Measurements from ENCODE around the gene PCDHGA11. TPM values are rescaled to one million over a fixed set of nuclear protein-coding genes. Genes with fewer than 3 reads are reported as not detected.
"Not testable (repeated sequence)": the region's sequence is repeated elsewhere in the genome, so short reads cannot be mapped to it uniquely, and the experiment has no call there.

PCDHGA11 gene
- total RNA-seq (2014; rRNA removed; shearing (Covaris generic); ENCODE audit: low replicate concordance) = not detected in 2 replicates

- H3K4me3 ChIP-seq = no peak within 1 kb of the TSS
- H3K27me3 ChIP-seq = no peaks in the 10 kb centered on the region
- H3K36me3 ChIP-seq = no peaks in the 10 kb centered on the region
- H3K9me3 ChIP-seq = peaks cover 15% of the 10 kb centered on the region; the same call in 1 of the 2 replicates
- no peak for DNase-seq
Observed at GRCh38 chr5:141420855-141421488, at the start of gene PCDHGA11. Gene PCDHGA11, plus strand, starts transcription at chr5:141421051. Its CDS starts 177 bp downstream, at chr5:141421228.

DNA sequence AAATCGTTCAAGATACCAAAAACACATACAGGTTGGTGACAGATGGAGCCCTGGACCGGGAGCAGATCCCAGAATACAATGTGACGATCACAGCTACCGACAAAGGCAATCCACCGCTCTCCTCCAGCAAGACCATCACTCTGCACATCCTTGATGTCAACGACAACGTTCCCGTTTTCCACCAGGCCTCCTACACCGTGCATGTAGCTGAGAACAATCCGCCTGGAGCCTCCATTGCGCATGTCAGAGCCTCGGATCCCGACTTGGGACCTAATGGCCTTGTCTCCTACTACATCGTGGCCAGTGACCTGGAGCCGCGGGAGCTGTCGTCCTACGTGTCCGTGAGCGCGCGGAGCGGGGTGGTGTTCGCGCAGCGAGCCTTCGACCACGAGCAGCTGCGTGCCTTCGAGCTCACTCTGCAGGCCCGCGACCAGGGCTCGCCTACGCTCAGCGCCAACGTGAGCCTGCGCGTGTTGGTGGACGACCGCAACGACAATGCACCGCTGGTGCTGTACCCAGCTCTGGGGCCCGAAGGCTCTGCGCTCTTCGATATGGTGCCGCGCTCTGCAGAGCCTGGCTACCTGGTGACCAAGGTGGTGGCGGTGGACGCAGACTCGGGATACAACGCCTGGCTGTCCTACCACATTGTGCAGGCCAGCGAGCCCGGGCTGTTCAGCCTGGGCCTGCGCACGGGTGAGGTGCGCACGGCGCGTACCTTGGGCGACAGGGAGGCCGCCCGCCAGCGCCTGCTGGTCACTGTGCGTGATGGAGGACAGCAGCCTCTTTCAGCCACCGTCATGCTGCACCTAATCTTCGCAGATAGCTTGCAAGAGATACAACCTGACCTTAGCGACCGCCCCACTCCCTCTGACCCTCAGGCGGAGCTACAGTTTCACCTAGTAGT lies 49.0 kb upstream of the PCDHGA11 start:
- no peak for DNase-seq
- Histone ChIP-seq H3K27me3 (no peaks in the 10 kb centered on the region), H3K9me3 (peaks cover 47% of the 10 kb centered on the region), H3K4me3 (no peak overlapping the region), H3K36me3 (no peaks in the 10 kb centered on the region; the same call in 1 of the 2 replicates)

GRCh38 chr5:141373673-141374317 lies 47.1 kb upstream of the PCDHGA11 start, which contains the start of gene PCDHGA6:
Gene PCDHGA6, plus strand, starts transcription at chr5:141373891. Its CDS starts 193 bp downstream, at chr5:141374084.
- DNase-seq = no peak

GRCh38 chr5:141374627-141375026 lies 46.2 kb upstream of the PCDHGA11 start:
- H3K27me3 ChIP-seq = no peaks in the 10 kb centered on the region
- no peaks in the 10 kb centered on the region; the same call in 1 of the 2 replicates for H3K36me3 ChIP-seq
- peaks cover 42% of the 10 kb centered on the region for H3K9me3 ChIP-seq
- DNase-seq = no peak
- no peak overlapping the region for H3K4me3 ChIP-seq

More at GRCh38 chr5:141373673-141374317, 47.1 kb upstream of the PCDHGA11 start, which contains the start of gene PCDHGA6:
- no peaks in the 10 kb centered on the region for H3K27me3 ChIP-seq
- H3K4me3 ChIP-seq = no peak within 1 kb of the TSS
- no peaks in the 10 kb centered on the region; the same call in 1 of the 2 replicates for H3K36me3 ChIP-seq
- H3K9me3 ChIP-seq = peaks cover 46% of the 10 kb centered on the region

DNA sequence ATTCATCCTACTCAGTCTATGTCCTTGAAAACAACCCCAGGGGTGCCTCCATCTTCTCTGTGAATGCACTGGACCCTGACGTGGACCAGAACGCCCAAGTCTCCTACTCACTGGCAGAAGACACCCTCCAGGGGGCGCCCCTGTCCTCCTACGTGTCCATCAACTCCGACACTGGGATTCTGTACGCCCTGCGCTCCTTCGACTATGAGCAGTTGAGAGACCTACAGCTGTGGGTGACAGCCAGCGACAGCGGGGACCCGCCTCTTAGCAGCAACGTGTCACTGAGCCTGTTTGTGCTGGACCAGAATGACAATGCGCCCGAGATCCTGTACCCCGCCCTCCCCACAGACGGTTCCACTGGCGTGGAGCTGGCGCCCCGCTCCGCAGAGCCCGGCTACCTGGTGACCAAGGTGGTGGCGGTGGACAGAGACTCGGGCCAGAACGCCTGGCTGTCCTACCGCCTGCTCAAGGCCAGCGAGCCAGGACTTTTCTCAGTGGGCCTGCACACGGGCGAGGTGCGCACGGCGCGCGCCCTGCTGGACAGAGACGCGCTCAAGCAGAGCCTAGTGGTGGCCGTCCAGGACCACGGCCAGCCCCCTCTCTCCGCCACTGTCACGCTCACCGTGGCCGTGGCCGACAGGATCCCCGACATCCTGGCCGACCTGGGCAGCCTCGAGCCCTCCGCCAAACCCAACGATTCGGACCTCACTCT lies 45.3 kb upstream of the PCDHGA11 start:
- H3K36me3 ChIP-seq, H3K4me3 ChIP-seq, H3K27me3 ChIP-seq, DNase-seq: not testable (repeated sequence)
- H3K9me3 ChIP-seq = peaks cover 41% of the 10 kb centered on the region

DNA sequence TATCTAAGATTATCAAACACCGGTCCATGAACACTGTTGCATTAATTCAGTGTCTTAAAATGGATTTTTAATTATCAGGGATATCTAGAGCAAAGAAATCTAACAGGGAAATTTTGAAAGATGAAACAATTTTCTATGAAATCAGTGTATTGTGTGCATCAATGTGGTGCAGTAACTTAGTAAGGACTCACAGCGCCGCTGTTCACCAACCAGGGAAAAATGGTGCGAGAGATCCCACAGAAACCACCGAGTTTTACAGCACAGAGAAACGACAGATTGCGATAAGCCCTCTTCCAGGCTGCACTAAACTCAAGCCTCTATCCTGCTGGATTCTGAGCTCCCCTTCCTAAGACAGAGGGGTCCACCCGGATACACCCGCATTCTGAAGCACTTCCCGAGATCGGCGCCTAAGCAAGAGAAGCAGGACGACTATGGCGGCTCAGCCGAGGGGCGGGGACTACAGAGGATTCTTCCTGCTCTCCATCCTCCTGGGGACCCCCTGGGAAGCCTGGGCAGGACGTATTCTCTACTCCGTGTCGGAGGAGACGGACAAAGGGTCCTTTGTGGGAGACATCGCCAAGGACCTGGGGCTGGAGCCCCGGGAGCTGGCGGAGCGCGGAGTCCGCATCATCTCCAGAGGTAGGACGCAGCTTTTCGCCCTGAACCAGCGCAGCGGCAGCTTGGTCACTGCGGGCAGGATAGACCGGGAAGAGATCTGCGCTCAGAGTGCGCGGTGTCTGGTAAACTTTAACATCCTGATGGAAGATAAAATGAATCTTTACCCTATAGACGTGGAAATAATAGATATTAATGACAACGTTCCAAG lies 38.2 kb upstream of the PCDHGA11 start, which contains the start of gene PCDHGA7:
Gene PCDHGA7, plus strand, starts transcription at position 274 of the 826 bp plus-strand sequence. Its CDS starts 158 bp downstream, at position 432.
- no peak for DNase-seq
- no peaks in the 10 kb centered on the region for H3K36me3 ChIP-seq
- H3K4me3 ChIP-seq = no peak within 1 kb of the TSS
- H3K9me3 ChIP-seq = peaks cover 9% of the 10 kb centered on the region
- no peaks in the 10 kb centered on the region for H3K27me3 ChIP-seq

DNA sequence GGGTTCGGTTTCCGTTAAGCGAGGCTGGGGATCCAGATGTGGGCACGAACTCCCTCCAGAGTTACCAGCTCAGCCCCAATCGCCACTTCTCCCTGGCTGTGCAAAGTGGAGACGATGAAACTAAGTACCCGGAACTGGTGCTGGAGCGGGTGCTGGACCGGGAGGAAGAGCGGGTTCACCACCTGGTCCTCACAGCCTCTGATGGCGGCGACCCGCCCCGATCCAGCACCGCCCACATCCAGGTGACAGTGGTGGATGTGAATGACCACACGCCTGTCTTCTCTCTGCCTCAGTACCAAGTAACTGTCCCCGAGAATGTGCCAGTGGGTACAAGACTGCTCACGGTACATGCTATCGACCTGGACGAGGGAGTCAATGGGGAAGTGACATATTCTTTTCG lies 37.5 kb upstream of the PCDHGA11 start:
- no peak for DNase-seq
- Histone ChIP-seq H3K9me3 (peaks cover 9% of the 10 kb centered on the region), H3K36me3 (no peaks in the 10 kb centered on the region), H3K27me3 (no peaks in the 10 kb centered on the region), H3K4me3 (no peak overlapping the region)

- DNase-seq = no peak
- Histone ChIP-seq H3K27me3 (no peaks in the 10 kb centered on the region), H3K4me3 (no peak overlapping the region), H3K36me3 (no peaks in the 10 kb centered on the region), H3K9me3 (peaks cover 11% of the 10 kb centered on the region)
Observed at GRCh38 chr5:141384471-141385267, 36.2 kb upstream of the PCDHGA11 start.

DNA sequence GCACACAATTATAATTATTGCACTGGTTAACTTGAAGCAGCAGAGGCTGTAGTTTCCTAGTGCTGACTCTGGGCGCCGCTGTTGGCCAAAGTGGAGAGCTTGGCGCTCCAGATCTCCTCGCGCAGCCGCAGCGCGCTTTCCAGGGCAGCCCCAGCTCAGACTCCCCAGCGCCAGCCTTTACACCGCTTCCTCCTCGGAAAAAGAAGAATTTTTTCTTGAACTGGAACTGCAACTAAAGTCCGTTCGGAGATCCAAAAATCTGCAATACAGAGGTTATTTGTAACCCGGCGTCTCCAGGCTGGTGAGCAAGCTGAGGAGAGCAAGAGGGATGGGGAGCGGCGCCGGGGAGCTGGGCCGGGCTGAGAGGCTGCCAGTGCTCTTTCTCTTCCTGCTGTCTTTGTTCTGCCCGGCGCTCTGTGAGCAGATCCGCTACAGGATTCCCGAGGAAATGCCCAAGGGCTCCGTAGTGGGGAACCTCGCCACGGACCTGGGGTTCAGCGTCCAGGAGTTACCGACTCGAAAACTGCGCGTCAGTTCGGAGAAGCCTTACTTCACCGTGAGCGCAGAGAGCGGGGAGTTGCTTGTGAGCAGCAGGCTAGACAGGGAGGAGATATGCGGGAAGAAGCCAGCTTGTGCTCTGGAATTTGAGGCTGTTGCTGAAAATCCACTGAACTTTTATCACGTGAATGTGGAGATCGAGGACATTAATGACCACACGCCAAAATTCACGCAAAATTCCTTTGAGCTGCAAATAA lies 33.1 kb upstream of the PCDHGA11 start, which contains the start of gene PCDHGB4:
Gene PCDHGB4, plus strand, starts transcription at position 142 of the 755 bp plus-strand sequence. Its CDS starts 187 bp downstream, at position 329.
- DNase-seq, H3K4me3 ChIP-seq, H3K27me3 ChIP-seq, H3K36me3 ChIP-seq: not testable (repeated sequence)
- H3K9me3 ChIP-seq = peaks cover 11% of the 10 kb centered on the region

DNA sequence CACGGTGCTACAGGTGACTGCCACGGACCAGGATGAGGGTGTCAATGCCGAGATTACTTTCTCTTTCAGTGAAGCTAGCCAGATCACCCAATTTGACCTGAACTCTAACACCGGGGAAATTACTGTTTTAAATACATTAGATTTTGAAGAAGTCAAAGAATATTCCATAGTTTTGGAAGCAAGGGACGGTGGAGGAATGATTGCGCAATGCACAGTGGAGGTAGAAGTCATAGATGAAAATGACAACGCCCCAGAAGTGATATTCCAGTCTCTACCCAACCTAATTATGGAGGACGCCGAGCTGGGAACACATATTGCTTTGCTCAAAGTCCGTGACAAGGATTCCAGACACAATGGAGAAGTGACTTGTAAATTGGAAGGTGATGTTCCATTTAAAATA lies 32.2 kb upstream of the PCDHGA11 start:
- no peak for DNase-seq
- H3K9me3 ChIP-seq = peaks cover 11% of the 10 kb centered on the region

GRCh38 chr5:141389153-141390042 lies 31.5 kb upstream of the PCDHGA11 start:
- no peak overlapping the region for H3K4me3 ChIP-seq
- no peak for DNase-seq
- H3K9me3 ChIP-seq = peaks cover 11% of the 10 kb centered on the region
- H3K27me3 ChIP-seq = no peaks in the 10 kb centered on the region
- no peaks in the 10 kb centered on the region for H3K36me3 ChIP-seq

More for the DNA sequence above, 32.2 kb upstream of the PCDHGA11 start:
- Histone ChIP-seq H3K4me3 (no peak overlapping the region), H3K36me3 (no peaks in the 10 kb centered on the region), H3K27me3 (no peaks in the 10 kb centered on the region)

DNA sequence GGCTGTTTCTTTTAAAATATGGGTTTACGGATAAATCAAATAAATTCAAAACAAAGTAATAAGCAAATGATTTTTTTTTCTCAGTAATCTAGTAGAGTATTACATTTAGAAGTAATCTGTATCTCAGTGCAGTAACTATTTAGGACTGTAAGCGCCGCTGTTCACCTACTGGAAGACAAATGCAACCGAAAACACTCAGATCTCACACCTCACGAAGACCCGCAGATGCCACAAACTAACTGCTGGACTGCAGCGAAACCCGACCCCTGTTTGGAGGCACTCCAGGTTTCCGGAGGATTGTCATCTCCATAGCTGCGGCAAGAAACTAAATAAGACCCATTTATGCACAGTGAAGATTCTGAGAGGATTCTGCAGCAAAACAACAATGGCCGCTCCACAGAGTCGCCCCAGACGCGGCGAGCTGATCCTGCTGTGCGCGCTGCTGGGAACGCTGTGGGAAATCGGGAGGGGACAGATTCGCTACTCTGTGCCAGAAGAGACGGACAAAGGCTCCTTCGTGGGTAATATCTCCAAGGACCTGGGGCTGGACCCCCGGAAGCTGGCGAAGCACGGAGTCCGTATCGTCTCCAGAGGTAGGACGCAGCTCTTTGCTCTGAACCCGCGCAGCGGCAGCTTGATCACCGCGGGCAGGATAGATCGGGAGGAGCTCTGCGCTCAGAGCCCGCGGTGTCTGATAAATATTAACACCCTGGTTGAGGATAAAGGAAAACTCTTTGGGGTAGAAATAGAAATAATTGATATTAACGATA lies 28.2 kb upstream of the PCDHGA11 start, which contains the start of gene PCDHGA8:
Gene PCDHGA8, plus strand, starts transcription at position 205 of the 770 bp plus-strand sequence. Its CDS starts 181 bp downstream, at position 386.
- no peaks in the 10 kb centered on the region for H3K36me3 ChIP-seq
- no peaks in the 10 kb centered on the region for H3K27me3 ChIP-seq
- peaks cover 9% of the 10 kb centered on the region for H3K9me3 ChIP-seq
- no peak within 1 kb of the TSS for H3K4me3 ChIP-seq
- no peak for DNase-seq
